ENCODE measurements around the gene HDAC11.

DNA sequence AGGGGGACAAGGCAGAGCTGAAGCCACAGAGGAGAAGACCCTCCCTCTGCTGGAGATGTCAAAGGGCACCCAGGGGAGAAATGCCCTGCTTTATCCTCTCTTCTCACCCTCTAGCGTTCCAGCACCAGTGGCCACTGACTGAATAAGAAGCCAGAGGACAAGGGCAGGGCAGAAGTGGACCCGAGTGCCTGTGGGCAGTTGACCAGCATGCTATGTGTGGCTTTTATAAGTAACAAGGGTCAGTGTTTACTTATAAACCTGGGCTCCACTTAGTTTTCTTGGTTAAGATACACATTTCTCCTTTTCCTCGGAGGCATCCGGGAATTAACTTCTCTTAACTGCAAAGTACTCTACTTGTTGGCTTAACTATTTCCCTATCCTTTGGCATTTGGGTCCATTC is 13.3 kb upstream of the HDAC11 start:
- TF ChIP-seq, protein P1, sequence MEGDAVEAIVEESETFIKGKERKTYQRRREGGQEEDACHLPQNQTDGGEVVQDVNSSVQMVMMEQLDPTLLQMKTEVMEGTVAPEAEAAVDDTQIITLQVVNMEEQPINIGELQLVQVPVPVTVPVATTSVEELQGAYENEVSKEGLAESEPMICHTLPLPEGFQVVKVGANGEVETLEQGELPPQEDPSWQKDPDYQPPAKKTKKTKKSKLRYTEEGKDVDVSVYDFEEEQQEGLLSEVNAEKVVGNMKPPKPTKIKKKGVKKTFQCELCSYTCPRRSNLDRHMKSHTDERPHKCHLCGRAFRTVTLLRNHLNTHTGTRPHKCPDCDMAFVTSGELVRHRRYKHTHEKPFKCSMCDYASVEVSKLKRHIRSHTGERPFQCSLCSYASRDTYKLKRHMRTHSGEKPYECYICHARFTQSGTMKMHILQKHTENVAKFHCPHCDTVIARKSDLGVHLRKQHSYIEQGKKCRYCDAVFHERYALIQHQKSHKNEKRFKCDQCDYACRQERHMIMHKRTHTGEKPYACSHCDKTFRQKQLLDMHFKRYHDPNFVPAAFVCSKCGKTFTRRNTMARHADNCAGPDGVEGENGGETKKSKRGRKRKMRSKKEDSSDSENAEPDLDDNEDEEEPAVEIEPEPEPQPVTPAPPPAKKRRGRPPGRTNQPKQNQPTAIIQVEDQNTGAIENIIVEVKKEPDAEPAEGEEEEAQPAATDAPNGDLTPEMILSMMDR (IDR thresholded peaks at IDR 0.05): no peak
- TF ChIP-seq POLR2AphosphoS5 (IDR thresholded peaks at IDR 0.05): no peak
- no peak for TF ChIP-seq POLR2A (IDR thresholded peaks at IDR 0.05)
